AG09309 (cell line): ENCODE measurements around the gene ADSS1.

Source experiments
- DNase-seq: peaks from one replicate; pipeline ENCODE4 v3.0.0-alpha.2; 2010; ENCODE audit warnings: low read depth
- H3K4me3 ChIP-seq: 2 replicates; pipeline ENCODE4 v1.5.1; 2011; ENCODE audit warnings: mild to moderate bottlenecking, low read depth, low read length, moderate library complexity; ENCODE audit not compliant: control insufficient read depth
- CTCF ChIP-seq: IDR thresholded peaks from 2 replicates; pipeline ENCODE4 v1.5.1; 2011; ENCODE audit warnings: mild to moderate bottlenecking, low read depth, low read length, inconsistent platforms; ENCODE audit not compliant: insufficient read depth, control insufficient read depth; ENCODE audit errors: missing control alignments

ADSS1 gene

DNA sequence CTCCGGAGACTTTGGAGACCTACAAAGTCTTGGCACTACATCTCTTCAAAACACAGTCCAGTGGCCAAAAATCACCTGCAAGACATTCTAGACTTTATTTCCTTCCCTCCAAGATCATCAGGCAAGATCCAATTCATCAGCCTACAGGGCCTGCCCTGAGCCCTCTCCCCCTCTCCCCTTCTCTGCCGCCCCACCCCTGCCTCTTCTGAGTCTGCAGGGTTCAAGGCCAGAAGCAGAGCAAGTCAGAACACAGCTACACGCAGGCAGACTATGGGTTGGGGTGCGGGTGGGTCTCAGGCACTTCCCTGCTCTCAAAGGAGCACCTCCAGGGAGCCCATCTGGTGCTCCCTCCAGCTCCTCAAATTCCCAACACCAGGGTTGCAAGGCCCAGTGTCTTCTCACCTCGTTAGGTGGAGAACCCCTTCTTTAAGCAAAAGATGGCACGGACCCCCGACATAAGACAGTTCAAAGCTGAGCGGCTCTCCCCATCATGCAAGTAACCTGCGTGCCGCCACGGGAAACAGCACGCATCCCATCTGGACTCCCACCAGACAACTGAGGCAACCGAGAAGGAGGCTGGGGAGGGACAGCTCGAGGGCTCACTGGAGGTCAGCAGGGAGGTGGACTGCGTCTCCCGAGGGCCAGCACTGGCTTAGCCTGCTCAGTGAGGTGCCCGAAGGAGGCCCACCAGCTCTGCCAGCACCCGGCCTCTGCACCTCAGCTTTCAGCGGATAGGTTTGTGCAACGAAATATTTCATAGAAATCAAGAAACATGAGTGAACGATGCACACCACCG lies 40.2 kb upstream of the ADSS1 start:
- DNase-seq, result no peak
- TF ChIP-seq CTCF, result no peak
- no peak overlapping the region for H3K4me3 ChIP-seq

DNA sequence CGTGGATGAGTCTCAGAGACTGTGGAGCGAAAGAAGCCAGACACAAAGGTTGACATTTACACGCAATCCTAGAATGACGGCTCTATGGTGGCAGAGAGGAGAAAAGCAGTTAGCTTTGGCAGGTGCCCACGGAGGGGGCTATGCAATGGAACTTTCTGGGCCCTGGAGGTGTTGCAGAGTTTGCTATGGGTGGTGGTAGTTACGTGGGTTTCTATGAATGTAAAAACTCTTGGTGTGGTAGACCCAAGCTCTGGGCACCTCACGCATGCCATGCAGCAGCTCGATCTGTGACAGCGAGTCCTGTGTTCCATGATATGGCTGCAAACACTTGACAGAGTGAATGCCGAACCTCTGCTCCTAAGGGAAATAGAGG lies 39.6 kb upstream of the ADSS1 start:
- no peak for DNase-seq
- TF ChIP-seq CTCF, result no peak
- no peak overlapping the region for H3K4me3 ChIP-seq

- DNase-seq, result no peak
- no peak for TF ChIP-seq CTCF
- no peak overlapping the region for H3K4me3 ChIP-seq
Measured at GRCh38 chr14:104685216-104685997, 38.6 kb upstream of the ADSS1 start.

- H3K4me3 ChIP-seq, result no peak overlapping the region
- no peak for DNase-seq
- no peak for TF ChIP-seq CTCF
Measured at GRCh38 chr14:104685998-104686610, 37.9 kb upstream of the ADSS1 start.

GRCh38 chr14:104686624-104687517 lies 37.2 kb upstream of the ADSS1 start:
- TF ChIP-seq CTCF, result no peak
- no peak overlapping the region for H3K4me3 ChIP-seq
- DNase-seq, result no peak
